NCI-H1105 (cell line): ENCODE results near the gene ARMH3.

Experiments used
- DNase-seq: peaks from one replicate; lab custom pipeline; 2025; lab: John Stamatoyannopoulos, UW

ARMH3 gene

DNA sequence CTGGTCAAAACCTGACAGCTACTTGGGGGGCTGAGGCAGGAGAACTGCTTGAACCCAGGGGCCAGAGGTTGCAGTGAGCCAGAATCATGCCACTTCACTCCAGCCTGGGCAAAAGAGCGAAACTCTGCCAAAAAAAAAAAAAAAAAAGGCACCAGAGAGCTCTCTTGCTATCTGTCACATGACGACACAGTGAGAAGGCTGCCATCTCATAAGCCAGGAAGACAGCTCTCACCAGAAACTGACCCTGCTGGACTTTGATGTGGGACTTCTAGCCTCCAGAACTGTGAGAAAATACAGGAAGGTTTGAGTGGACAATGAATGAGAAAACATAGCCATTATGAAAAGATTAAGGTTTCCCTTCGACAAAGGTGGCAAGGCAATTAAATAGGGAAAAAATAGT lies 161.2 kb downstream of the ARMH3 start:
- DNase-seq = no peak

- DNase-seq = no peak
These were observed 161.7 kb downstream of the ARMH3 start for GRCh38 chr10:101894266-101894665.

DNA sequence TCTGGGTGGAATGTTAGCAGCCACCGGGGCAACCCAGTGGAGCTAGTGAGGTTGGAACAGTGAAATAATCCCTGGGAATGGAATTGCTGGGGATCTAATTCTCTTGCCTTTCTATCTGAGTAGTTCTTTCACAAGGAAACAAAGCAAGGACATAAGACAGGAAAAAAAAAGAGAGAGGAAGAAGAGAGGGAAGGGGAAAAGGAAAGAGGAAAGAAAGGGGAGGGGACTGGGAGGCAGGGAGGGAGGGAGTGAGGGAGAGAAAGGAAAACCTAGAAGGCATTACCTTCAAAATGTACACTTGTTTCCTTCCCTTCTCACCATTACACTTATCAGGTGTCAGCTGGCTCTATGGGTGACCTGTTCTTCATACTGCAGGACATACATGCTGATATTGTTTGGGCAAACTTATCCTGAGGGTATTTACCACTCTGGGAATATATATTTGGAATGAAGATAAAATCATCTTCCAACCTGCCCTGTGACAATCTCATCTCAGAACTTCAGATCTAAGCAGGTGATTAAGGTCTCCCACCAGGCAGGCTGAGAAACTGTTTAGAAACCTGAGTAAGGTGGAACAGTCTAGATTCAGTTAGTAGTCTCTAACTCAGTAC lies 162.4 kb downstream of the ARMH3 start:
- DNase-seq = no peak

- no peak for DNase-seq
These were observed 163.1 kb downstream of the ARMH3 start for GRCh38 chr10:101892782-101893391.

- DNase-seq = peak; percentile 34
These were observed 166.4 kb downstream of the ARMH3 start for GRCh38 chr10:101889256-101890210.

DNA sequence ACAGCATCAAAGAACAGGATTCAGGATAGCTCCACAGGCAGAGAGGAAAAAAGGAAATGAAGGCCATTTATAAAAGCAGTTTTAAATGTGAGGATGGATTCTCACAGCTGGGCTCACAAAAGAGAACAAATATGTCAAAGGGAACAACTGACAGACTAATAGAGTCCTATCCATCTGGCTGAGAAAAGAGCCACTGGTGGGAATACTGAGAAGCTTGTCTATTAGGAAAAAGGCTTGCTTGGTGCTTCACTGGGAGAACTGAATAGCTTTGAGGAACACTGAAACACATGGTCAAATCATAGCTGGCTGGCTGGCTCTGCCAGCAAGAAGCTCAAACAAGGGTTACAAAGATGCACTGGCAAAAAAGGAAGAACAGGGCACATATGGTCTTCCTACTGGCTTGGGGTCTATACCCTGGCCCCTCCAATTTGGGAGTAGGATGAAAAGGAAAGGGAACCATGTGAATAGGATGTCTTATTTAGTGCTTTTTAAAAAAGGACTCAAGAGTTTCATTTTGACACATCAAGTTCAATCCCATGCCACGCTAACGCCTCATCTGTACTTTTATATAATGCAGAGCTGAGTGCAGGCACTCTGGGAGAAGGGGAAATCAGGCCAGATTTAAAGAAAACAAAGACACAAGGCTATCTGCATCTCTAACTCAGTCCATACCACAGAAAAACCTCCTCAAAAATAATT lies 167.6 kb downstream of the ARMH3 start:
- DNase-seq = no peak

- no peak for DNase-seq
These were observed 168.2 kb downstream of the ARMH3 start for GRCh38 chr10:101887775-101888174.

DNA sequence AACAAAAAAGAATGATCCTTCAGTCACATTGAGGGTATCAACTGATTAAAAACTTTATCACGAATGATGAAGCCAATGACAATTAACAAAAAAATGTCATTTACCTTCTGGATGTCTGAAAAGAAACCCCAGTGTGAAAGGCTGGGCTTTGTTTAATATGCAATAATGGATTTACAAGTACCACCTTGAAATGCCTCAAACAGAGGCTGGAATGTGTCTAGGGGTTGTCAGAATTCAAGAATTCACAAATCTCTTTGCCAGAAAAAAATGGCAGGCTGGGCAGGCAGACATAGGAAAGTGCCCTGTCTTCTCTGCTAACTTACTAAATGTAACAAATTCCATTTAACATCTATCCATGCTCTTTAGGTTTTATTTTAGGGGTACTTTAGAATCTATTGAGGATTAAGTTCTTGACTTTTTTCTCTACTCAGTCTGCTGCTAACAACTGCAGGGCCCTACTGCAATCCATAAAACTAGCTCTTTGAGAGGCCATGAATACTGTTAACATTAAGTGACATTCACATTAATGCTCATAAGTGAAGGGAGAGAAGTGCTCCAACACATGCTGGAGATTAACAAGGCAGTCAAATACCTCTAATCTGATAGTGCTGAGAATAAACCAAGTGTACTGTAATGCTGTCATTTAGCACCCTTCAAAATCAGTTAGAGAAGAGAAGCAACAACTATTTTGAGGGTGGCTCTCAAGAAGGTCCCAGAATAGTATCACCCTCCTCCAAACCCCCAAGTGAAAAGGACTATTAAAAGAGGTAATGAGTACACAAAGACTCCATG lies 169.3 kb downstream of the ARMH3 start:
- no peak for DNase-seq

DNA sequence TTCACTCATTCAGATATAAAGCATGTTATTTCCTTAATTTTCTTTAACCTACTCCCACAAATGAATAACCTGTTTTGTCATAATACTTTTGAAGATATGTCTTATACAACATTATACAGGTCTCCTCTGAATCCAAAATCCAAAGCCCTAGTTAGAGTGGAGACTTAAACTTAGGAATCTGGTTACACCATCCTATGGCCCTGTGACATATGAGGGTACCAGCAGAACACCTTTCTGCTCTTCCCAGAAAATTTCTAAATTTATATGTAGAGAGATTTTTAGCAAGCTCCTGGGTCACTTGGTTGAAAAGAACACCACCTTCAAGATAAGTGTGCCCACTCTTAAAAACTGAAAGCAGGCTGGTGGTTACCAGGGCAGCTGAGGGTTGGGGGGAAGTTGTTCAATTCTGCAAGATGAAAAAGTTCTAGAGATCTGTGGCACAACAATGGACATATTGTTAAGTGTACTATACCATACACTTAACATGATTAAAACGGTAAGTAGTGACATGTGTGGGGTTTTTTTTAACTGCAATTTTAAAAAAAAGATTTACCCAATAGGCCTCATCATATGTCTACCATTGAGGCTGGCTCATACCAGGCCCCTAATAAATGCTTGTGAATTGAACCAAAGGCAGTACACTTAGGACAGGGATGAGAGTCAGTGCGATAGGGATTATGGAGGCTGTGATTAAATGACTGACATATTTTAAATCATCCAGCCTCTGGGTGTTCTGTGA lies 174.8 kb downstream of the ARMH3 start:
- DNase-seq = no peak

GRCh38 chr10:101880232-101880573 lies 175.8 kb downstream of the ARMH3 start:
- DNase-seq = no peak

DNA sequence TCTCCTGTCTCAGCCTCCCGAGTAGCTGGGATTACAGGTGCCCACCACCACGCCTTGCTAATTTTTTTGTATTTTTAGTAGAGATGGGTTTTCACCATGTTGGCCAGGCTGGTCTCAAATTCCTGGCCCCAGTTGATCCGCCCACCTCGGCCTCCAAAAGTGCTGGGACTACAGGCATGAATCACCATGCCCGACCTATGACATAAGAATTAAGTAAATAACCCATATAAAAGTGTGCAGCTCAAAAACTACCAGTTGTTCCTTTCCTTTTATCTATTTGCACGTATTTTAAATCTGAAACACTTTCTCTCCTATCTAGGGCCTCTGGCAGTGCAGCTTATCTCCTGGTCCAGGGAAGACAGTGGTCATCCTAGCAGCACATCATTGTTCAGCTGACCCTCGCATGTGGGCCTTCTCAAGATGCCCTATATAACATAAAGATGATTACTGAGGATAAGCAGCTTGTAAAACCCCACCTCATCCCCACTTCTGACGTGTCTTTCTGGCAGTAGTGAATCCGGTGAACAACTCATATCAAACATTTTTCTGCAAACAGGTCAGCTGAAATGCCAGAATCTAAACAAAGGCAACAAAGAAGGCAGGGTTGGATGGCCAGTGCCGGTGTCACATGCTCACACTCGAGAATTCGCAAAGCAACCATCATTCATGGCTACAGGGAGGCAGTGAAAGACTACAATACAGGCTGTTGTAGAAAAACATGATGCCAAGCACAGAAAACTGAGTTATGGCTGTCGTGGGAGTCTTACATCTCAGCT lies 176.3 kb downstream of the ARMH3 start:
- no peak for DNase-seq

DNA sequence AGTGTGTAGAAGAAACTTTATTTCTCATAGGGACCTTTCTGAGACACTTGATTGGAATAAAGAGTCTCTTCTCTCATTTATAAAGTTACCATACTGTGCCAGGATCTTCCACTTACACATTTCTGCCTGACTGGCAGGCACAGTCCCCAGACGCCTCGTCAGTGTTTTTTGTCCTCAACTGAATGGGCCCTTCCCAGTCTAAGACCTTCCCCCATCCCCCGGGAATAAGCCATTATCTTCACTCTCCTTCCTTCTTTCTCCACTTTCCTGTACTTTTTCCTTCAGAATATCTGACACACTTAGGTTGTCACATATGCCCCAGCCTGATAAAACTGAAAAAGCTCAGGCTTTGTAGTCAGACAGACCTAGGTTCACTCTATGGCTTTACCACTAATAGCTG lies 177.1 kb downstream of the ARMH3 start:
- no peak for DNase-seq

- DNase-seq = no peak
These were observed 180.8 kb downstream of the ARMH3 start for GRCh38 chr10:101875068-101875688.

- DNase-seq = no peak
These were observed 181.7 kb downstream of the ARMH3 start for GRCh38 chr10:101874252-101874651.

DNA sequence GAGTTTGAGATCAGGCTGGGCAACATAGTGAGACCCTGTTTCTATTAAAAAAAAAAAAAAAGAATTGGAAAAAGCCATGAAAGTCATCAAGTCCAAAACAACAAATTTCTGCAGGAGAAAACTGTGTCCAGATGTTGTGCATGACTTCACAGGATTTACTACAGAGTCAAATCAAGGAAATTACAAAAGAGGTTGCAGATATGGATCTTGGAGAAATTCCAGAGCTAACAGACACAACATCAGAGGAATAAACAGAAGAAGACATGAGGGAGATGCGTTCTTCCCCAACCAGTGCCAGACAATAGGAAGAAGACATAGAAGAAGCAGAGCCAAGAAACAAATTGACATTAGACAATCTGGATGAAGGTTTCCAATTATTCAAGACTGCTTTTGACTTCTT lies 188.0 kb downstream of the ARMH3 start:
- no peak for DNase-seq

DNA sequence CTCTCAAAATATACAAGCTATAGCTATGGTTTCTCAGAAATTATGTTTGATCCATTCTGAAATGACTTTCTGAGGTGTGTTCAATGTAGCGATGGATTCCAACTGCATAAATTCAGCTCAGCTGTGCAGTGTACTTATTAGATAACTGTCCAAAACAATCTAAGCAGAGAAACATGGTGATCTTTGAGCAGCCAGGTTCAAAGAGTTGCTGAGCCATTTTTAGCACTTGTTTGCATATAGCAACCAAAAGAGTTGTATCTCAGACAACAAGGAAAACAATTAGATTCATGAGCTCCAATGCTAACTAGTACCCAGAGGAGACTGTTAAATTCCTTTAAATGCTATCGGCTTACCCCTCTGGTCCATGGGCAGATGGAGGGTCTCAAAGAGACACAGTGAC lies 196.4 kb downstream of the ARMH3 start:
- DNase-seq = no peak

DNA sequence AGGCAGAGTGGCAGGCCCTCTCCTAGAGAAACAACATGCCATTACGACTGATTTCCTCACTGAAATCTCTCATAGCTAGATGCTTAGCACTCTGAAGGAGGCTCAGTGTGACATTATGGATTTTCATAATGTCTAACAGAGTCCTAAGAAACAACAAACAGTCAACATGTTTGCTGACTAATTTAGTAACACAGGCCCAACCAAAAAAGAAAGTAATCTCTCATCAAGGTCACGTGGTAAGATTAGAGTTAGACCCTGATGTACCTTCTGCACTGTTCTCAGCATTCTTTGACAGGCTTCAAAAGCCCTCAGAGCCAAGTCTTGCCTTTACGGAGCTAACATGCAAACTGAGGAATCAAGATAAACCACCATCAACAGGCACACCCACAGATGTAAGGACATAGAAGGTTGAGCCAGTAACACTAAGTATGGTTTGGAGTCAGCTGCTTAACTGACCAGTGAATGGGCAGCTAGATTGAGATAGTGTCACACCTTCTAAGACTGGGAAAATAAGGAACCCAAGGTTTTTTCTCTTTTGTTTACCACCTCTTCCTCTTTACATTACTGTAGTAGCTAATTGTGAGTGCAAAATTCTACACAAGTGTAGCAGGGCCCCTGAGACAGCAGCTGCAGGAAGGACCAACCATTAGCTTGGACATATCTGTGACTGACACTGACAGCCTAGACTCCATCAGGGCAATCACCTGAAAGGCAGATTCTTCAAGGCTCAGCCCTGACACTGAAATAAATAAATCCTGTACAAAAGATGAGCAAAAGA lies 197.1 kb downstream of the ARMH3 start:
- no peak for DNase-seq

GRCh38 chr10:101857802-101858476 lies 198.0 kb downstream of the ARMH3 start:
- DNase-seq = no peak
